ENCODE measurements around the gene PM20D2.

PM20D2 gene

DNA sequence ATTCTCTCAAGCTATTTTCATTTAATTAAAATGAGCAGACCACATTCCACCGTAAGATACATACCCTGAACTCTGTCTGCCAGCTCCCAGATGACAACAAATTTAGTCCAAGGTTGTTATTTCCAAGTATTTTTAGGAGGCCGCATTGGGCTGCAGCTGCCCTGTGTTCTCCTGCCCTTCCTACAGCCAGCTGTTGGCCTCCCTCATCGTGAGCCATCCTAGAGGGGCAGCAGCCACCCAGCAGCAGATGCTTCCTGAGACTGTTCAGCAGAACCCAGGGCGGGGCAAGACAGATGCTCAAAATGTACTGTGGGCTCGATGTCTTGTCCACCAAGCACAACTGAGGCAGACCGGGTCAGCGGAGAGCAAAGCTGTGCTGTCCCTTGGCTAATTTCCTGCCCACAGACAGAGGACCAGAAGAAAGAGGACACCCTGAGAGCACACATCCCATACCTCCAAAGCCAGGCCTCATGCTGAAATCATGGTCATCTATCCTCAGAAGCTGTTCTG, 54.9 kb downstream of the PM20D2 start:
- peaks cover under 1% of the 10 kb centered on the region; the same call in 1 of the 2 replicates for H3K9me3 ChIP-seq (ENCODE audit: control insufficient read depth, insufficient read depth, low read length)
- peaks cover 10% of the 10 kb centered on the region; the same call in 1 of the 2 replicates for H3K4me1 ChIP-seq (ENCODE audit: insufficient read depth, low read length)
- H3K36me3 ChIP-seq (ENCODE audit: insufficient read depth, low read length), result no peaks in the 10 kb centered on the region
- no peak overlapping the region for H3K9ac ChIP-seq (ENCODE audit: low read depth, low read length)

DNA sequence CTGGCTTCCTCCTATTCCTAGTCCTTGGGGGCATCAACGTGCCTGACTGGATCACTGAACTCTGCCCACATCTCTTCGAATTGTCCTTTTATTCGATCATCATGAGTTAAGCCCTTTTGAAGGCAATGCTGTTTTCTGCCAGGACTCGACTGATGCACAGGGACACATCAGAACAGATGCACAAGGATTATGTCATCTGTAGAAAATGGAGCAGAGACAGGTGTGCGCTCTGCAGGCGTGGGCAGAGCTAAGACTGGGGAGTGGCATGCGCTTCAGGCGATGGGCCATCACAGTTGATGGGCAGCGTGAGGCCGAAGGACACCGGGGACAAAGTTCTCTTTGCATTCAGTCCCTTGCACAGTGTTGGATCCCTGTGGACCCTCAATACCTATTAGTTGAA, 58.2 kb downstream of the PM20D2 start:
- Histone ChIP-seq H3K4me1 (ENCODE audit: insufficient read depth, low read length) (no peaks in the 10 kb centered on the region; the same call in 1 of the 2 replicates), H3K9ac (ENCODE audit: low read depth, low read length) (no peak overlapping the region), H3K36me3 (ENCODE audit: insufficient read depth, low read length) (no peaks in the 10 kb centered on the region), H3K9me3 (ENCODE audit: control insufficient read depth, insufficient read depth, low read length) (no peaks in the 10 kb centered on the region)

GRCh38 chr6:89205819-89206218, 60.0 kb downstream of the PM20D2 start:
- no peaks in the 10 kb centered on the region; the same call in 1 of the 2 replicates for H3K4me1 ChIP-seq (ENCODE audit: insufficient read depth, low read length)

GRCh38 chr6:89208551-89208950, 62.7 kb downstream of the PM20D2 start:
- H3K4me1 ChIP-seq (ENCODE audit: insufficient read depth, low read length), result peaks cover 11% of the 10 kb centered on the region
- H3K9ac ChIP-seq (ENCODE audit: low read depth, low read length), result no peak overlapping the region
- H3K9me3 ChIP-seq (ENCODE audit: control insufficient read depth, insufficient read depth, low read length), result no peaks in the 10 kb centered on the region
- H3K36me3 ChIP-seq (ENCODE audit: insufficient read depth, low read length), result no peaks in the 10 kb centered on the region

More at GRCh38 chr6:89205819-89206218, 60.0 kb downstream of the PM20D2 start:
- H3K9me3 ChIP-seq (ENCODE audit: control insufficient read depth, insufficient read depth, low read length), result no peaks in the 10 kb centered on the region
- H3K36me3 ChIP-seq (ENCODE audit: insufficient read depth, low read length), result no peaks in the 10 kb centered on the region
- no peak overlapping the region for H3K9ac ChIP-seq (ENCODE audit: low read depth, low read length)

- Histone ChIP-seq H3K36me3 (ENCODE audit: insufficient read depth, low read length) (no peaks in the 10 kb centered on the region), H3K9ac (ENCODE audit: low read depth, low read length) (no peak overlapping the region), H3K4me1 (ENCODE audit: insufficient read depth, low read length) (peaks cover 11% of the 10 kb centered on the region), H3K9me3 (ENCODE audit: control insufficient read depth, insufficient read depth, low read length) (no peaks in the 10 kb centered on the region)
Observed at GRCh38 chr6:89209457-89209856, 63.6 kb downstream of the PM20D2 start.

GRCh38 chr6:89212472-89212871, 66.6 kb downstream of the PM20D2 start:
- Histone ChIP-seq H3K4me1 (ENCODE audit: insufficient read depth, low read length) (peaks cover 13% of the 10 kb centered on the region), H3K9me3 (ENCODE audit: control insufficient read depth, insufficient read depth, low read length) (no peaks in the 10 kb centered on the region), H3K36me3 (ENCODE audit: insufficient read depth, low read length) (no peaks in the 10 kb centered on the region), H3K9ac (ENCODE audit: low read depth, low read length) (no peak overlapping the region)

DNA sequence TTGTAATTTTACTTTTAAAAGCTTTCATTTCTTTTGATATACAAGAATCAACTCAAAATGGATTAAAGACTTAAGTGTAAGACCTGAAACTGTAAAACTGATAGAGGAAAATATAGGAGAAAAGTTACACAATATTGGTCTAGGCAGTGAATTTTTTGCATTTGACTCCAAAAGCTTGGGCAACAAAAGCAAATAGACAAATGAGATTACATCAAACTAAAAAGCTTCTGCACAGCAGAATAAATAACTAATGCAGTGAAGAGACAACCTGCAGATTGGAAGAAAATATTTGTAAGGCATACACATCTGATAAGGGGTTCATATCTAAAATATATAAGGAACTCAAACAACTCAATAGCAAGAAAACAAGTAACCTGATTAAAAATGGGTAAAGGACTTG, 68.3 kb downstream of the PM20D2 start:
- Histone ChIP-seq H3K4me1 (ENCODE audit: insufficient read depth, low read length) (peaks cover 18% of the 10 kb centered on the region), H3K36me3 (ENCODE audit: insufficient read depth, low read length) (no peaks in the 10 kb centered on the region), H3K9me3 (ENCODE audit: control insufficient read depth, insufficient read depth, low read length) (no peaks in the 10 kb centered on the region), H3K9ac (ENCODE audit: low read depth, low read length) (no peak overlapping the region)
